ENCODE data around the gene FOXO1. TPM values are rescaled to one million over a fixed set of nuclear protein-coding genes. Genes with fewer than 3 reads are reported as not detected.

Gene FOXO1
- total RNA-seq, 1 donor from 2014 or later, result 31.7 TPM

DNA sequence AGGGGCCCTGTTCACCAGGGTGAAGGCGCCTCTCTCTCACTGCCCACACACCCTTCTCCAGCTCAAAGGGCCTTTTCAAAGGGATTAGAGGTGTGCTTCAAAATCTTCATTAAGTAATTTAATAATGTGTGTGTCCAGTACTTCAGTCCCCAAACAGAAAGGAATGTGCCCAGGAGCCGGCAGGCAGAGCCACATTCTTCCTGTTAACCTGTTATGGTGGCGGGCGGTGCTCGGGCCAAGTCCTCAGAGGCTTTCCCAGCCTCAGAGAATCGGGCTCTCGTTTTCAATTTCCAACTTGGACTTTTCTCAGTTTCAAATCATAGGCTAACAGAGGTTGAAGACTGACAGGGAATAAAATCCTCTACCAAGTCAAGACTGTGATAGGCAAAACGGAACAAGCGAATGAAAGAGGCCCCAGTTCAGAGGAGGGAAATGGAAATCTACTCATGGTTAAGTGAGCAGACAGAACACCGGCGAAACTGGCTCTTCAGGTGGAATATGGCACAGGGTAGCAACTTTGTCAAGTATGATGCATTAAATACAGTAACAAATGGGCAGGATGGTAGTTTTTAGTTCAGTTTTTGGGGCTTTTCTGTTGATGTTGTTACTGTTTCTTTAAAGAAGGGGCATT, 68.6 kb downstream of the FOXO1 start:
- TF ChIP-seq, protein P1, sequence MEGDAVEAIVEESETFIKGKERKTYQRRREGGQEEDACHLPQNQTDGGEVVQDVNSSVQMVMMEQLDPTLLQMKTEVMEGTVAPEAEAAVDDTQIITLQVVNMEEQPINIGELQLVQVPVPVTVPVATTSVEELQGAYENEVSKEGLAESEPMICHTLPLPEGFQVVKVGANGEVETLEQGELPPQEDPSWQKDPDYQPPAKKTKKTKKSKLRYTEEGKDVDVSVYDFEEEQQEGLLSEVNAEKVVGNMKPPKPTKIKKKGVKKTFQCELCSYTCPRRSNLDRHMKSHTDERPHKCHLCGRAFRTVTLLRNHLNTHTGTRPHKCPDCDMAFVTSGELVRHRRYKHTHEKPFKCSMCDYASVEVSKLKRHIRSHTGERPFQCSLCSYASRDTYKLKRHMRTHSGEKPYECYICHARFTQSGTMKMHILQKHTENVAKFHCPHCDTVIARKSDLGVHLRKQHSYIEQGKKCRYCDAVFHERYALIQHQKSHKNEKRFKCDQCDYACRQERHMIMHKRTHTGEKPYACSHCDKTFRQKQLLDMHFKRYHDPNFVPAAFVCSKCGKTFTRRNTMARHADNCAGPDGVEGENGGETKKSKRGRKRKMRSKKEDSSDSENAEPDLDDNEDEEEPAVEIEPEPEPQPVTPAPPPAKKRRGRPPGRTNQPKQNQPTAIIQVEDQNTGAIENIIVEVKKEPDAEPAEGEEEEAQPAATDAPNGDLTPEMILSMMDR (IDR thresholded peaks at IDR 0.05; ENCODE audit: unreplicated experiment), result no peak
- peak overlapping the region; percentile 20 for H3K4me3 Mint-ChIP-seq
- peaks cover 66% of the 10 kb centered on the region for H3K4me1 Mint-ChIP-seq
- no peaks in the 10 kb centered on the region for H3K9me3 Mint-ChIP-seq
- peak overlapping the region; percentile 90 for H3K27ac Mint-ChIP-seq
- DNase-seq (ENCODE audit: low spot score in 2 of 2, unreplicated experiment in 2 of 2), result no peak
- no peaks in the 10 kb centered on the region for H3K36me3 Mint-ChIP-seq
- H3K27me3 Mint-ChIP-seq (ENCODE audit: low read depth), result no peaks in the 10 kb centered on the region

DNA sequence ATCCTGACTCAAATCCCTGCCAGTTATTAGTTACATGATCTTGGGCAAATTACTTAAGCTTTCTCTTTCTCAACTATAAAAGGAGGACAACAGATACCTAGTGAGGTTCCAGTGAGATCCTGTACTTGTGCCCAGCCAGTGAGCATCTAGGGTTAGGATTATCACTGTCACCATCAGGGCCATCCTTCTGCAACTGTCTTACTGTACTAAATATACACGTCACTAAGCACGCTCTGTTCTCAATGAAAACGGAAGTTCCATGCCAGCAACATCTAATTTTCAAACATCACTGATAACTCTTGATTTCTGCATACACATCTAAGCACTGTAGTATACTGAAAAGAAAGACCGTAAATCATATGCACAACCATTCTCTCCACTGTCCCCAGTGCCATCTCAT, 70.0 kb downstream of the FOXO1 start:
- peaks cover 65% of the 10 kb centered on the region for H3K4me1 Mint-ChIP-seq
- DNase-seq (ENCODE audit: low spot score in 2 of 2, unreplicated experiment in 2 of 2), result no peak
- H3K27ac Mint-ChIP-seq, result peak overlapping the region; percentile 6
- no peaks in the 10 kb centered on the region for H3K9me3 Mint-ChIP-seq
- TF ChIP-seq, protein P1 (IDR thresholded peaks at IDR 0.05; ENCODE audit: unreplicated experiment), result no peak
- H3K36me3 Mint-ChIP-seq, result no peaks in the 10 kb centered on the region
- no peaks in the 10 kb centered on the region for H3K27me3 Mint-ChIP-seq (ENCODE audit: low read depth)
- no peak overlapping the region for H3K4me3 Mint-ChIP-seq

DNA sequence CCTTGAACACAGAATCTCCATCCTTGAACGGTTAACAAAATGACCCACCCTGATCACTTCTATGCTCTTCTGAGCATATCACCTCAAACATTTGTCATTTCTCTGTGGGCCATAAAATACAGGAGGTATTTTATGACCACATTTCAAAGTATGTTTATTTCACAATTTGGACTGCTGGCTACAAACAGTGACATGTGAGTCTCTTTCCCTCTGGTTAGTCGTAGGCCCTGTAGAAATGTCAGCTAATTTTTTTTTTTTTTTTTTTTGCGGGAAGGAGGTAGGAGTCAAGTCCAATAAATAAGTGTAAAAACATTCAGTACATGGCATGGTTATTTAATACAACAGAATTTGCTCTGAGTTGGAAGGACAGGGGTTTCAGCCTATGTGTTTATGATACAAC, 70.7 kb downstream of the FOXO1 start:
- H3K27ac Mint-ChIP-seq, result no peak overlapping the region
- no peaks in the 10 kb centered on the region for H3K36me3 Mint-ChIP-seq
- H3K9me3 Mint-ChIP-seq, result no peaks in the 10 kb centered on the region
- peaks cover 71% of the 10 kb centered on the region for H3K4me1 Mint-ChIP-seq
- no peak overlapping the region for H3K4me3 Mint-ChIP-seq
- TF ChIP-seq, protein P1 (IDR thresholded peaks at IDR 0.05; ENCODE audit: unreplicated experiment), result no peak
- DNase-seq (ENCODE audit: low spot score in 2 of 2, unreplicated experiment in 2 of 2), result no peak
- H3K27me3 Mint-ChIP-seq (ENCODE audit: low read depth), result no peaks in the 10 kb centered on the region

- no peaks in the 10 kb centered on the region for H3K36me3 Mint-ChIP-seq
- H3K27me3 Mint-ChIP-seq (ENCODE audit: low read depth), result no peaks in the 10 kb centered on the region
- H3K9me3 Mint-ChIP-seq, result no peaks in the 10 kb centered on the region
- peak overlapping the region; percentile 39 for H3K27ac Mint-ChIP-seq
- TF ChIP-seq, protein P1 (IDR thresholded peaks at IDR 0.05; ENCODE audit: unreplicated experiment), result no peak
- no peak overlapping the region for H3K4me3 Mint-ChIP-seq
- DNase-seq (ENCODE audit: low spot score in 2 of 2, unreplicated experiment in 2 of 2), result no peak
- H3K4me1 Mint-ChIP-seq, result peaks cover 69% of the 10 kb centered on the region
These were observed 74.4 kb downstream of the FOXO1 start for GRCh38 chr13:40592035-40592434.

GRCh38 chr13:40591091-40591490, 75.3 kb downstream of the FOXO1 start:
- Mint-ChIP-seq H3K9me3 (no peaks in the 10 kb centered on the region), H3K36me3 (no peaks in the 10 kb centered on the region), H3K4me1 (peaks cover 69% of the 10 kb centered on the region), H3K4me3 (no peak overlapping the region), H3K27ac (peak overlapping the region; percentile 55), H3K27me3 (ENCODE audit: low read depth) (no peaks in the 10 kb centered on the region)
- TF ChIP-seq, protein P1 (IDR thresholded peaks at IDR 0.05; ENCODE audit: unreplicated experiment), result no peak
- DNase-seq (ENCODE audit: low spot score in 2 of 2, unreplicated experiment in 2 of 2), result no peak
